Measurements from ENCODE around the gene PCNT. TPM values are rescaled to one million over a fixed set of nuclear protein-coding genes. Genes with fewer than 3 reads are reported as not detected.

The PCNT gene
- total RNA-seq, 1 donor from 2014 or later = 11.1 TPM

GRCh38 chr21:46391773-46392172, 67.8 kb downstream of the PCNT start:
- H3K36me3 ChIP-seq (ENCODE audit: control insufficient read depth, insufficient read depth, low read length) = peaks cover 8% of the 10 kb centered on the region
- H3K4me3 ChIP-seq (ENCODE audit: low read depth, low read length) = no peak overlapping the region
- no peak for FAIRE-seq
- no peak for DNase-seq (ENCODE audit: low read depth)
- H3K27me3 ChIP-seq (ENCODE audit: control insufficient read depth, insufficient read depth, low read length) = no peaks in the 10 kb centered on the region
- no peak for TF ChIP-seq CTCF (IDR thresholded peaks at IDR 0.05; ENCODE audit: insufficient read depth, low read length, severe bottlenecking)

- no peak for TF ChIP-seq CTCF (IDR thresholded peaks at IDR 0.05; ENCODE audit: insufficient read depth, low read length, severe bottlenecking)
- DNase-seq (ENCODE audit: low read depth) (no peak), FAIRE-seq (no peak)
- Histone ChIP-seq H3K4me3 (ENCODE audit: low read depth, low read length) (no peak overlapping the region), H3K36me3 (ENCODE audit: control insufficient read depth, insufficient read depth, low read length) (peaks cover 8% of the 10 kb centered on the region), H3K27me3 (ENCODE audit: control insufficient read depth, insufficient read depth, low read length) (no peaks in the 10 kb centered on the region)
Observed at GRCh38 chr21:46392921-46393320, 69.0 kb downstream of the PCNT start.

- FAIRE-seq (no peak), DNase-seq (ENCODE audit: low read depth) (no peak)
- H3K27me3 ChIP-seq (ENCODE audit: control insufficient read depth, insufficient read depth, low read length) = no peaks in the 10 kb centered on the region
- H3K4me3 ChIP-seq (ENCODE audit: low read depth, low read length) = no peak overlapping the region
- TF ChIP-seq CTCF (IDR thresholded peaks at IDR 0.05; ENCODE audit: insufficient read depth, low read length, severe bottlenecking) = no peak
- H3K36me3 ChIP-seq (ENCODE audit: control insufficient read depth, insufficient read depth, low read length) = peaks cover 10% of the 10 kb centered on the region
Observed at GRCh38 chr21:46393451-46393940, 69.5 kb downstream of the PCNT start.

- FAIRE-seq = no peak
- TF ChIP-seq CTCF (IDR thresholded peaks at IDR 0.05; ENCODE audit: insufficient read depth, low read length, severe bottlenecking) = no peak
- no peak for DNase-seq (ENCODE audit: low read depth)
- Histone ChIP-seq H3K27me3 (ENCODE audit: control insufficient read depth, insufficient read depth, low read length) (no peaks in the 10 kb centered on the region), H3K4me3 (ENCODE audit: low read depth, low read length) (no peak overlapping the region), H3K36me3 (ENCODE audit: control insufficient read depth, insufficient read depth, low read length) (peaks cover 10% of the 10 kb centered on the region)
Observed at GRCh38 chr21:46393941-46394594, 70.1 kb downstream of the PCNT start.

GRCh38 chr21:46394595-46395104, 70.7 kb downstream of the PCNT start:
- no peak for DNase-seq (ENCODE audit: low read depth)
- Histone ChIP-seq H3K27me3 (ENCODE audit: control insufficient read depth, insufficient read depth, low read length) (no peaks in the 10 kb centered on the region), H3K4me3 (ENCODE audit: low read depth, low read length) (no peak overlapping the region), H3K36me3 (ENCODE audit: control insufficient read depth, insufficient read depth, low read length) (peaks cover 10% of the 10 kb centered on the region)
- no peak for TF ChIP-seq CTCF (IDR thresholded peaks at IDR 0.05; ENCODE audit: insufficient read depth, low read length, severe bottlenecking)
- no peak for FAIRE-seq
